ENCODE measurements around the gene COL19A1.
"Not testable (repeated sequence)": the region's sequence is repeated elsewhere in the genome, so short reads cannot be mapped to it uniquely, and the experiment has no call there.

Gene COL19A1

DNA sequence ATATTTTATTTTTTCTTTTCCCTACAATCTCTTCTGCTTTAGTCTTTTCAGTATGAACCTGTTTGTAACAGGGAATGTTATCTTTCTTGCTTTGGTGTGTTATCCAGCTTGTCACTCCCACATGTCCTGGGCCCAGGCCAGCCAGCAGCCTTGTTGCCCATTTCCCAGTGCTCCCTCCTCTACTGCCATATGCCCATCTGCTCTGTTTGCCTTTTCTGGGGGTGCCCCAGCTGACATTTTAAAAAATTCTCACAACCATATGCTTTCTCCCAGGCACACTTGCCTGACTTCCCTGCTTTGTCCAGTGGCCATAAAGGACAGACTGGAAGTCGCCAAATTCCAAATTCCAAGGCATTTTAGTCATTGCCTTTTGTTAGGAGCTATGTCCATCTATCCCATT is 45.9 kb upstream of the COL19A1 start:
- no peak for DNase-seq (ENCODE audit: low read depth)
- TF ChIP-seq CTCF (conservative IDR thresholded peaks at IDR 0.05; ENCODE audit: control insufficient read depth, insufficient read depth, low read depth, low read length): no peak
- H3K4me3 ChIP-seq (ENCODE audit: control insufficient read depth, low read depth, low read length): no peak overlapping the region

- not testable (repeated sequence) for H3K4me3 ChIP-seq (ENCODE audit: control insufficient read depth, low read depth, low read length); DNase-seq (ENCODE audit: low read depth)
Measured at GRCh38 chr6:69824355-69824754, 42.0 kb upstream of the COL19A1 start.

DNA sequence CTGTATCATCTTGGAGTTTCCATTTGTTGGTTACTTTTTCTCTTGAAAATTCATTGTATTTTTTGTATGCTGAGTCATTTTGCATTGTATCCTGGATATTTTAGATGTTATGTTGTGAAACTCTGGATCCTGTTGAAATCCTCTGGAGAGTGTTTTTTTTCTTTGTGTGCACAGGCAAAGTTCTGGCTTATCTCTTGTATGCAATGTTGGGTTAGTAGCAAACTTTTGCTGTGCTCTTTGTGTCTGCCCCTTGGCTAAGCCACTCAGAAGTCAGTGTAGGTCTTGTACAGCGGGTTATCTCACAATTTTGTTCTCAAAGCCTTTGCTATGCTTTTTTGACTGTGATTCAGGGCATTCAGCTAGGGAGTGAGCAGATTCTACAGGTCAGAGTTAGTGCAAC is 40.5 kb upstream of the COL19A1 start:
- TF ChIP-seq CTCF (conservative IDR thresholded peaks at IDR 0.05; ENCODE audit: control insufficient read depth, insufficient read depth, low read depth, low read length): no peak
- DNase-seq (ENCODE audit: low read depth): peak; percentile 55
- H3K4me3 ChIP-seq (ENCODE audit: control insufficient read depth, low read depth, low read length): no peak overlapping the region

DNA sequence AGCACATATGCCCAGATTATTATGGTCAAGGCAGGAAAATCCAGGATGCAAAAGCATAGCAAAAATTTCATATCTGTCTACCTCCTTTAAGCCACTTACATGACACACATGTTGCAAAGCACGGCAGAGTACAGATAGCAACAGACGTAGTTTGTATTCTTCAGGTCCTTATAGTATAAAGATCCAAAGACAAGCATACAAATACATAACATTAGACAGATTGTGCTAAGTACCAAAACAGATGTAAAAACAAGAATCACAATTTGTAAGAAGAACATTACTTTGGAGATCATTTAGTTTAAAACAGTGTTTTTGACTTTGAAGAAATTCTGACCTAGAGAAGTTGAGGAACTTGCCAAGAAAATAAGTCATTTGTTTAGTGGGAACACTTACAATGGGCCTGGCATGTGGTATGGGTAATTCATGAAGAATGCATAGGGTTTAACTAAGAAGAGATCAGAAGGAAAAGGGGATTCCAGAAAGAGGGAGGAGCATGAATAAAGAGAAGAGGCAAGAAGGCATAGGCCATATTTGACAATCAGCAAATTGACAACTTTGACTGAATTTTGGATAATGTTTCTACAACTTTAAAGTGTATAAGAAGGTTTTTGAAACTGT is 39.0 kb upstream of the COL19A1 start:
- peak; percentile 59 for DNase-seq (ENCODE audit: low read depth)
- no peak for TF ChIP-seq CTCF (conservative IDR thresholded peaks at IDR 0.05; ENCODE audit: control insufficient read depth, insufficient read depth, low read depth, low read length)
- H3K4me3 ChIP-seq (ENCODE audit: control insufficient read depth, low read depth, low read length): no peak overlapping the region

GRCh38 chr6:69832558-69832957 is 33.8 kb upstream of the COL19A1 start:
- DNase-seq (ENCODE audit: low read depth): no peak
- no peak for TF ChIP-seq CTCF (conservative IDR thresholded peaks at IDR 0.05; ENCODE audit: control insufficient read depth, insufficient read depth, low read depth, low read length)
- no peak overlapping the region for H3K4me3 ChIP-seq (ENCODE audit: control insufficient read depth, low read depth, low read length)

DNA sequence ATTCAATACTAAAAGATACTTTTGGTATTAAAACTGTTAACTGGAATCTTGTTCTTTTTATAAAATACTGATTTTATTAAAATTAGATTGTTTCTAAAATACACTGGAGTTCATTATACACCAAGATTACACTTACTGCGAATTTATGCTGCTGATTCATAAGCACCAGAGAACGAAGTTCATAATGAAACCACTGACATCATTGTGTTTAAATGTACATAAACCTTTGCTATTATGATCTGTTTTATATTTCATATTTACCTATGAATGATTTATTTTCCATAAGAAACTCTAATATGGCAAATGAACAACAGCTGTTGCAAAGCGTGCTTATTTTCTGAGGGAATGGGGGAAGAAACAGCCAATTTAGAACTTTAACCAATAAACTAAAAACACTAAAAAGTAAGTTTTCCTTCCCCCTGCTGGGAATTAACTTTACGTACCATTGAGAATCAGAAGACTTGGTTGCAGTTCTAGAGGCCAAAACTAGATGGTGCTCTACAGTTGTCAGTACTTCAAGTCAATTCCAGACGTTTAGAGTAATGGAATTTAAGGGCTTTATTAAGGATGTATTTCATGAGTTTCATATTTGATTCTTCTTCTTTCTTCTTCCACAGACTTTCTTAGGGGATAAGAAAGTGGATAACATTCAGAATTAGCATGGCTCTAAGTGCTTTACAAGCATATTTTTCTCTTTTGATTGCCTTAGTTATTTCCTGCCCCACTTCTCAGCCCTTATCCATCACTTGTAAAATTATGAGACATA is 30.8 kb upstream of the COL19A1 start:
- DNase-seq (ENCODE audit: low read depth): peak; percentile 79
- no peak overlapping the region for H3K4me3 ChIP-seq (ENCODE audit: control insufficient read depth, low read depth, low read length)

More for the DNA sequence above, 30.8 kb upstream of the COL19A1 start:
- TF ChIP-seq CTCF (conservative IDR thresholded peaks at IDR 0.05; ENCODE audit: control insufficient read depth, insufficient read depth, low read depth, low read length): peak; percentile 94
